KMS-11 (cell line): ENCODE measurements around the gene CCDC148.

Experiments
- H2AFZ ChIP-seq: fragments of 200-600 bp; sonication (generic); 2 replicates; pipeline ENCODE4 v1.6.1; 2016; ENCODE audit warnings: antibody characterized with exemption, mixed run types, low read depth
- H3K27ac ChIP-seq: fragments of 200-600 bp; sonication (generic); 2 replicates; pipeline ENCODE4 v1.6.1; 2016; ENCODE audit warnings: mild to moderate bottlenecking, mixed run types
- H3K27me3 ChIP-seq: fragments of 200-600 bp; sonication (generic); 2 replicates; pipeline ENCODE4 v1.6.1; 2017; ENCODE audit warnings: mild to moderate bottlenecking, low read depth, mixed run types, moderate library complexity; ENCODE audit not compliant: insufficient read depth
- H3K36me3 ChIP-seq: fragments of 200-600 bp; sonication (generic); 2 replicates; pipeline ENCODE4 v1.6.1; 2017; ENCODE audit warnings: mild to moderate bottlenecking, mixed run types; ENCODE audit not compliant: insufficient read depth
- H3K4me1 ChIP-seq: fragments of 200-600 bp; sonication (generic); 2 replicates; pipeline ENCODE4 v1.6.1; 2016; ENCODE audit warnings: mild to moderate bottlenecking, low read depth, mixed run types; ENCODE audit not compliant: poor library complexity, severe bottlenecking
- H3K4me2 ChIP-seq: fragments of 200-600 bp; sonication (generic); 2 replicates; pipeline ENCODE4 v1.7.0; 2016; ENCODE audit warnings: mild to moderate bottlenecking, mixed run types
- H3K4me3 ChIP-seq: fragments of 200-600 bp; sonication (generic); IDR thresholded peaks from 2 replicates; pipeline ENCODE4 v1.6.1; 2017; ENCODE audit warnings: low read depth, low read length, mixed read lengths; ENCODE audit not compliant: insufficient read depth
- H3K79me2 ChIP-seq: fragments of 200-600 bp; sonication (generic); 2 replicates; pipeline ENCODE4 v1.6.1; 2016; ENCODE audit warnings: low read depth, mixed run types; ENCODE audit not compliant: insufficient read depth
- H3K9ac ChIP-seq: fragments of 200-600 bp; sonication (generic); 2 replicates; pipeline ENCODE4 v1.6.1; 2016; ENCODE audit warnings: mild to moderate bottlenecking, mixed run types
- H4K20me1 ChIP-seq: fragments of 200-600 bp; sonication (generic); 2 replicates; pipeline ENCODE4 v1.6.1; 2016; ENCODE audit warnings: mild to moderate bottlenecking, mixed run types; ENCODE audit not compliant: insufficient read depth
- CTCF ChIP-seq: fragments of 200-600 bp; sonication (generic); conservative IDR thresholded peaks from 2 replicates; pipeline ENCODE4 v1.6.1; 2017; ENCODE audit warnings: low read depth, mild to moderate bottlenecking, antibody characterized with exemption, low read length, moderate library complexity, mixed read lengths

Gene CCDC148

GRCh38 chr2:158179660-158180059 lies 276.9 kb downstream of the CCDC148 start:
- no peak overlapping the region for H3K4me2 ChIP-seq
- H4K20me1 ChIP-seq: no peaks in the 10 kb centered on the region
- no peak overlapping the region for H3K9ac ChIP-seq
- 0 out of 2 replicates have a peak, but pooled peaks have one; percentile 47 for TF ChIP-seq CTCF
- H3K36me3 ChIP-seq: no peaks in the 10 kb centered on the region
- H2AFZ ChIP-seq: no peak overlapping the region
- no peaks in the 10 kb centered on the region for H3K27me3 ChIP-seq
- H3K27ac ChIP-seq: no peak overlapping the region
- H3K79me2 ChIP-seq: no peaks in the 10 kb centered on the region
- H3K4me1 ChIP-seq: no peaks in the 10 kb centered on the region
- no peak overlapping the region for H3K4me3 ChIP-seq

- Histone ChIP-seq H3K4me2 (no peak overlapping the region), H3K9ac (no peak overlapping the region), H3K79me2 (no peaks in the 10 kb centered on the region), H3K27ac (no peak overlapping the region), H2AFZ (no peak overlapping the region), H3K36me3 (no peaks in the 10 kb centered on the region), H4K20me1 (no peaks in the 10 kb centered on the region), H3K27me3 (no peaks in the 10 kb centered on the region), H3K4me1 (no peaks in the 10 kb centered on the region), H3K4me3 (no peak overlapping the region)
- no peak for TF ChIP-seq CTCF
Observed at GRCh38 chr2:158178646-158179045, 277.9 kb downstream of the CCDC148 start.

- Histone ChIP-seq H3K36me3 (no peaks in the 10 kb centered on the region), H2AFZ (no peak overlapping the region), H3K27ac (no peak overlapping the region), H3K4me2 (no peak overlapping the region), H3K79me2 (no peaks in the 10 kb centered on the region), H4K20me1 (no peaks in the 10 kb centered on the region), H3K4me1 (no peaks in the 10 kb centered on the region), H3K4me3 (no peak overlapping the region), H3K9ac (no peak overlapping the region), H3K27me3 (no peaks in the 10 kb centered on the region)
- TF ChIP-seq CTCF: no peak
Observed at GRCh38 chr2:158174956-158175355, 281.6 kb downstream of the CCDC148 start.

- no peaks in the 10 kb centered on the region for H4K20me1 ChIP-seq
- H3K4me2 ChIP-seq: no peak overlapping the region
- no peaks in the 10 kb centered on the region for H3K79me2 ChIP-seq
- H2AFZ ChIP-seq: no peak overlapping the region
- no peaks in the 10 kb centered on the region for H3K36me3 ChIP-seq
- H3K4me3 ChIP-seq: no peak overlapping the region
- no peaks in the 10 kb centered on the region for H3K27me3 ChIP-seq
- TF ChIP-seq CTCF: no peak
- no peak overlapping the region for H3K9ac ChIP-seq
- H3K4me1 ChIP-seq: no peaks in the 10 kb centered on the region
- H3K27ac ChIP-seq: no peak overlapping the region
Observed at GRCh38 chr2:158174495-158174894, 282.1 kb downstream of the CCDC148 start.
